CD4-positive, alpha-beta memory T cell (primary cell): ENCODE results near the gene MAOB. TPM values are rescaled to one million over a fixed set of nuclear protein-coding genes. Genes with fewer than 3 reads are reported as not detected.

Source experiments
- CTCF ChIA-PET: fragments of 350-600 bp; sonication (Branson Sonifier 250); formaldehyde crosslinking; loops from one replicate; lab custom pipeline; 2021; ENCODE audit warnings: inconsistent platforms; ENCODE audit not compliant: partially characterized antibody; lab: Charles Lee
- POLR2A ChIA-PET: fragments of 350-600 bp; sonication (Branson Sonifier 250); formaldehyde crosslinking; loops from one replicate; lab custom pipeline; 2021; ENCODE audit not compliant: partially characterized antibody; lab: Charles Lee
- DNase-seq, 5 donors: peaks; one replicate each; pipeline versions ENCODE4 v3.0.0 to v3.0.0-alpha.2; 2020 to 2022; ENCODE audit warnings: mixed read lengths in 1 of 5
- H3K27ac ChIP-seq: one replicate; pipeline ENCODE4 v1.7.0; 2013; ENCODE audit warnings: low read depth, low read length
- H3K27me3 ChIP-seq: 2 replicates; pipeline ENCODE4 v1.7.0; 2013; ENCODE audit warnings: mild to moderate bottlenecking, low read length, moderate library complexity; ENCODE audit not compliant: insufficient read depth
- H3K36me3 ChIP-seq: 2 replicates; pipeline ENCODE4 v1.7.0; 2013; ENCODE audit warnings: mild to moderate bottlenecking, low read length, moderate library complexity; ENCODE audit not compliant: insufficient read depth
- H3K4me1 ChIP-seq: 2 replicates; pipeline ENCODE4 v1.7.0; 2013; ENCODE audit warnings: mild to moderate bottlenecking, low read length, moderate library complexity; ENCODE audit not compliant: insufficient read depth
- H3K4me3 ChIP-seq, 2 donors: one replicate each; pipeline ENCODE4 v1.7.0; 2013; ENCODE audit warnings: low read length in 2 of 2, mild to moderate bottlenecking in 1 of 2
- H3K9me3 ChIP-seq, 2 donors: one replicate each; pipeline ENCODE4 v1.7.0; 2013; ENCODE audit warnings: low read length in 2 of 2, control low read depth in 1 of 2; ENCODE audit not compliant: control insufficient read depth in 1 of 2
- H3K27ac Mint-ChIP-seq, 7 donors: one replicate each; pipeline ENCODE4 v1.8.0; 2020 to 2021; ENCODE audit warnings: mixed read lengths in 7 of 7, mild to moderate bottlenecking in 6 of 7, inconsistent platforms in 3 of 7, moderate library complexity in 3 of 7
- H3K27me3 Mint-ChIP-seq, 2 donors: one replicate each; pipeline ENCODE4 v1.8.0; 2020 to 2021; ENCODE audit warnings: mixed read lengths in 2 of 2
- H3K36me3 Mint-ChIP-seq, 2 donors: one replicate each; pipeline ENCODE4 v1.8.0; 2020 to 2021; ENCODE audit warnings: mixed read lengths in 2 of 2, inconsistent platforms in 1 of 2, mild to moderate bottlenecking in 1 of 2
- H3K4me1 Mint-ChIP-seq, 4 donors: one replicate each; pipeline ENCODE4 v1.8.0; 2020 to 2021; ENCODE audit warnings: mixed read lengths in 4 of 4, mild to moderate bottlenecking in 1 of 4
- H3K4me3 Mint-ChIP-seq, 8 donors: one replicate each; pipeline ENCODE4 v1.8.0; 2020 to 2021; ENCODE audit warnings: mixed read lengths in 8 of 8, mild to moderate bottlenecking in 7 of 8, moderate library complexity in 6 of 8, inconsistent platforms in 3 of 8
- H3K9me3 Mint-ChIP-seq, 8 donors: one replicate each; pipeline ENCODE4 v1.8.0; 2020 to 2021; ENCODE audit warnings: mixed read lengths in 8 of 8, mild to moderate bottlenecking in 5 of 8, inconsistent platforms in 3 of 8, moderate library complexity in 1 of 8
- intact Hi-C: fragments of 100-400 bp; cut with micrococcal nuclease; formaldehyde crosslinking; loops from one replicate; pipeline ENCODE4 v1.15.1; 2023
- polyA plus RNA-seq, 2 donors: library from polyadenylated mRNA; unstranded; fragments of 300-500 nt; fragmentation: Illumina TruSeq; gene quantifications; one replicate each; pipeline ENCODE4 v1.2.3, GENCODE V29; 2021
- total RNA-seq, 2 experiments: library from RNA; stranded (reverse); gene quantifications; one replicate each; pipeline ENCODE4 v1.2.3, GENCODE V29; 2021

Gene MAOB
- total and polyA plus RNA-seq, 4 experiments from 2014 or later: not detected

DNA sequence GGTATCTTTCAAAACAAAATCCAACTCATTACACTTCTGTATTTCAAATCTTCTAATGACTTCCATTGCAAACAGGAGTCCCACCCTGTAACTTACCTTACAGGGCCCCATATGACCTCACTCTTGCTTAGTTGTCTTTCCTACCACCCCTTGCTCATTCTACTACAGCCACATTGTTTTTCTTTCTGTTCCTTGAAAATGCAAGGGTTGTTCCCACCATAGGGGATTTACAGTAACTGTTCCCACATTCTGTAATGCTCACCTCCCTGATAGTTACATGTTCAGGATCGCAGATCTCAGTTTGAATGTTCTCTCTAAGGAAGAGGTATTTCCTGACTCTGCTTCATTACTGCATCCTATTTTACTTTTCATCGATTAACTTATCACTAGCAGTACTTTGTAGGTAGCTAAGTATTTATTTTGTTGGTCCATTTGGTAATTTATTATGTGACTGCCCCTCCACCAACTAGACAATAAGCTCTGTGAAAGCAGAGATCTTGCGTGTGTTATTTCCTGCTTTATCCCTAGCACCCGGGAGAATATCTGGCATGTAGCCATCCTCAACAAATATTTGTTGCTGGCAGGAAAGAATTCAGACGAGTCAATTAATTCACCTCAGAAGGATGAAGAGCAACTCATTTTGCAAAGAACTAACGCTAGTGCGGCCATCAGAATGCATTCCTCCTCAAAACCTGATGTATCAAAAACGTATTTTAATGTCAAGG lies 21.4 kb downstream of the MAOB start:
- Histone ChIP-seq H3K27ac (no peak overlapping the region), H3K4me3 (no peak overlapping the region), H3K9me3 (no peaks in the 10 kb centered on the region), H3K36me3 (no peaks in the 10 kb centered on the region), H3K4me1 (no peaks in the 10 kb centered on the region), H3K27me3 (no peaks in the 10 kb centered on the region)
- ChIA-PET CTCF (no interaction called here), POLR2A (no interaction called here)
- Mint-ChIP-seq H3K4me1 (no peaks in the 10 kb centered on the region), H3K4me3 (no peak overlapping the region), H3K27ac (no peak overlapping the region), H3K36me3 (no peaks in the 10 kb centered on the region), H3K27me3 (no peaks in the 10 kb centered on the region), H3K9me3 (peaks cover 0 to 1% (median 0%) of the 10 kb centered on the region in 8 donors)
- no peak for DNase-seq
- intact Hi-C loops: no loop called here

- H3K27ac Mint-ChIP-seq: no peak overlapping the region
- no peaks in the 10 kb centered on the region for H3K9me3 ChIP-seq
- no peak for DNase-seq
- H3K4me3 Mint-ChIP-seq: no peak overlapping the region
- intact Hi-C loops: no loop called here
- H3K27me3 Mint-ChIP-seq: no peaks in the 10 kb centered on the region
- no peaks in the 10 kb centered on the region for H3K9me3 Mint-ChIP-seq
- no peaks in the 10 kb centered on the region for H3K36me3 Mint-ChIP-seq
- no peak overlapping the region for H3K4me3 ChIP-seq
- no peaks in the 10 kb centered on the region for H3K27me3 ChIP-seq
- H3K27ac ChIP-seq: no peak overlapping the region
- no peaks in the 10 kb centered on the region for H3K36me3 ChIP-seq
- no peaks in the 10 kb centered on the region for H3K4me1 ChIP-seq
- ChIA-PET POLR2A (no interaction called here), CTCF (interaction anchor here (1.5 kb wide), 1 partner anchor 14 kb away, joined by 4 read pairs; no protein-coding TSS in a partner anchor)
- no peaks in the 10 kb centered on the region for H3K4me1 Mint-ChIP-seq
These were observed 28.9 kb downstream of the MAOB start for GRCh38 chrX:43853225-43853828.

- POLR2A ChIA-PET: no interaction called here
- no peaks in the 10 kb centered on the region for H3K4me1 ChIP-seq
- Mint-ChIP-seq H3K36me3 (no peaks in the 10 kb centered on the region), H3K27me3 (no peaks in the 10 kb centered on the region), H3K4me3 (no peak overlapping the region), H3K9me3 (no peaks in the 10 kb centered on the region), H3K4me1 (no peaks in the 10 kb centered on the region), H3K27ac (no peak overlapping the region)
- H3K27me3 ChIP-seq: no peaks in the 10 kb centered on the region
- H3K4me3 ChIP-seq: no peak overlapping the region
- H3K36me3 ChIP-seq: no peaks in the 10 kb centered on the region
- H3K9me3 ChIP-seq: no peaks in the 10 kb centered on the region
- intact Hi-C loops: no loop called here
- no peak for DNase-seq
- CTCF ChIA-PET: no interaction called here
- no peak overlapping the region for H3K27ac ChIP-seq
These were observed 31.6 kb downstream of the MAOB start for GRCh38 chrX:43850629-43851028.

- H3K9me3 Mint-ChIP-seq: no peaks in the 10 kb centered on the region
- no peak overlapping the region for H3K27ac ChIP-seq
- POLR2A ChIA-PET: no interaction called here
- no peaks in the 10 kb centered on the region for H3K9me3 ChIP-seq
- DNase-seq: no peak
- no peaks in the 10 kb centered on the region for H3K4me1 ChIP-seq
- no peaks in the 10 kb centered on the region for H3K36me3 ChIP-seq
- intact Hi-C loops: no loop called here
- no peaks in the 10 kb centered on the region for H3K27me3 Mint-ChIP-seq
- no peaks in the 10 kb centered on the region for H3K27me3 ChIP-seq
- no peaks in the 10 kb centered on the region for H3K4me1 Mint-ChIP-seq
- CTCF ChIA-PET: no interaction called here
- H3K4me3 Mint-ChIP-seq: no peak overlapping the region
- H3K27ac Mint-ChIP-seq: no peak overlapping the region
- no peak overlapping the region for H3K4me3 ChIP-seq
- H3K36me3 Mint-ChIP-seq: no peaks in the 10 kb centered on the region
These were observed 33.1 kb downstream of the MAOB start for GRCh38 chrX:43849173-43849572.

DNA sequence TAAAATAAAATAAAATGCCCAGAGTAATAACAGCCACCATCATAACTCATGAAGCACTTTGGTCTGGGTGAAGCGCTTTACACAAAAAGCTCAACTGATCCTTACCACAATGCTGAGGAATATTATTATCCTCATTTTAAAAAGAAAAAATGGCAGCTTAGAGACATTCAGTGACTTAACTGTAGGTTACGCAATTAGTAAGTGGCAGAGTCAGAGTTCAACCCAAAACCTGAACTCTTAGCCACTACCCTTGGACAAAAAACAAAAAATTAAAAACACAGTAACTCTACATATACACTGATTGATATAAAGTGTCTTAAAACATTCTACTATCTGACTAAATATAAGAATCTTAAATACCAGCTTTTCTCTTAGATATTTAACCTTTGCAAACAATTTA lies 34.9 kb downstream of the MAOB start:
- Mint-ChIP-seq H3K27ac (no peak overlapping the region), H3K9me3 (no peaks in the 10 kb centered on the region), H3K27me3 (no peaks in the 10 kb centered on the region), H3K36me3 (no peaks in the 10 kb centered on the region), H3K4me1 (no peaks in the 10 kb centered on the region), H3K4me3 (no peak overlapping the region)
- Histone ChIP-seq H3K27ac (no peak overlapping the region), H3K27me3 (no peaks in the 10 kb centered on the region), H3K36me3 (no peaks in the 10 kb centered on the region), H3K4me3 (no peak overlapping the region), H3K9me3 (no peaks in the 10 kb centered on the region), H3K4me1 (no peaks in the 10 kb centered on the region)
- ChIA-PET POLR2A (no interaction called here), CTCF (interaction anchor here (1.5 kb wide), 1 partner anchor 12 kb away, joined by 3 read pairs; no protein-coding TSS in a partner anchor)
- no peak for DNase-seq
- intact Hi-C loops: no loop called here

- CTCF ChIA-PET: interaction anchor here (1.5 kb wide), 1 partner anchor 11 kb away, joined by 3 read pairs; no protein-coding TSS in a partner anchor
- Mint-ChIP-seq H3K4me3 (no peak overlapping the region), H3K27ac (no peak overlapping the region), H3K27me3 (peaks cover 1 to 2% of the 10 kb centered on the region in 2 donors), H3K4me1 (no peaks in the 10 kb centered on the region), H3K36me3 (no peaks in the 10 kb centered on the region), H3K9me3 (no peaks in the 10 kb centered on the region)
- H3K27ac ChIP-seq: no peak overlapping the region
- H3K4me3 ChIP-seq: no peak overlapping the region
- no peaks in the 10 kb centered on the region for H3K4me1 ChIP-seq
- intact Hi-C loops: no loop called here
- H3K36me3 ChIP-seq: no peaks in the 10 kb centered on the region
- H3K9me3 ChIP-seq: no peaks in the 10 kb centered on the region
- POLR2A ChIA-PET: no interaction called here
- no peaks in the 10 kb centered on the region for H3K27me3 ChIP-seq
- DNase-seq: no peak
These were observed 35.7 kb downstream of the MAOB start for GRCh38 chrX:43846558-43846957.

GRCh38 chrX:43845776-43846175 lies 36.5 kb downstream of the MAOB start:
- no peak overlapping the region for H3K27ac Mint-ChIP-seq
- H3K36me3 ChIP-seq: no peaks in the 10 kb centered on the region
- H3K9me3 ChIP-seq: no peaks in the 10 kb centered on the region
- H3K4me3 ChIP-seq: no peak overlapping the region
- H3K4me1 Mint-ChIP-seq: no peaks in the 10 kb centered on the region
- intact Hi-C loops: no loop called here
- H3K27me3 Mint-ChIP-seq: peaks cover 2 to 4% of the 10 kb centered on the region in 2 donors
- no peak for DNase-seq
- H3K27ac ChIP-seq: no peak overlapping the region
- H3K36me3 Mint-ChIP-seq: no peaks in the 10 kb centered on the region
- ChIA-PET POLR2A (no interaction called here), CTCF (interaction anchor here (1.5 kb wide), 1 partner anchor 10 kb away, joined by 3 read pairs; no protein-coding TSS in a partner anchor)
- no peaks in the 10 kb centered on the region for H3K27me3 ChIP-seq
- H3K4me3 Mint-ChIP-seq: no peak overlapping the region
- no peaks in the 10 kb centered on the region for H3K4me1 ChIP-seq
- no peaks in the 10 kb centered on the region for H3K9me3 Mint-ChIP-seq
